ENCODE measurements around the gene SEC62. TPM values are rescaled to one million over a fixed set of nuclear protein-coding genes. Genes with fewer than 3 reads are reported as not detected.

The SEC62 gene
- polyA plus RNA-seq, 1 donor from 2014 or later, result 41.9 TPM

DNA sequence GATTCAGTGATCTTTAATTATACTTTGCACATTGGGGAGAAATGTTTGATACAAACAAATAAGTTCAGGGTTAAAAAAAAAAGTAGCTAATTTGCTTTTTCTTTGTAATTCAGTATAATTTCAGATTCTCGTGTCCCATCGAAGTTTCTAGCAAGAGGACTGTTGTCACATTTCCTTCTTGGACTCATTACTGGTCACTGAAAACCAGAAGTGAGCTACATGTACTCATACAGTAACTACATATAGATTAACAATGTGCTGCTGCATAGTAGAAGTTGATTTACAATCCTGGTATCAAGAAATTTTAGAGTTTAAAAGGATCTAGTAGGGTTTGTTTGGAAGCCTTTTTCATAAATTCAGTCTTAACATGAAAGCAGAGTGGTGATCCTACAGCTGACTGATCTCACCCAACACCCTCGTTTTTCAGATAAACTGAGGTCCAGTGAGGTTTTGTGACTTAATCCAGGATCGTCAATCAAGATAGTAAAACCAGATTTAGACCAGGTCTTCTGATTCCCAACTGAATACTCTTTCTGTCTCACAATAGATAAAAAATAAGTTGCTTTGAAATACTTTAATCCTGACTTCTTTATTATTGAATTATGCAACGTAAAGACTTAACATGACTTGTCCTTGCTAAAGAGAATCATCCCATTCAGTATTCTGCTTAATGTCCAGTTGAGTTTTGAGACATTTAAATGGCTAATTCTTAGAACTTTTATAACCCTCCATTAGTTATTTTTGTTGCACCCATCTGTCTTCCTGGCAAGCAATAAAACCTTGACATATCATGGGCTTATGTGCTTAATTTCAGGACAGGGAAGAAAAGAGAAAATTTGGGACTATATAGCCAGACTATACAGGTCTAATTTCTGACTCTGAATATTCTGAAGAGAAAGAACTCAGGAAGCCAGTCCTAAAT is 2.8 kb downstream of the SEC62 start:
- no peaks in the 10 kb centered on the region for H3K27me3 ChIP-seq (ENCODE audit: insufficient read depth, low read depth, low read length)
- peaks cover 7% of the 10 kb centered on the region for H4K20me1 ChIP-seq (ENCODE audit: insufficient read depth)
- H3K4me3 ChIP-seq (ENCODE audit: low read length), result peak overlapping the region; percentile 88
- no peaks in the 10 kb centered on the region for H3K36me3 ChIP-seq (ENCODE audit: insufficient read depth, low read length)
- no peak overlapping the region for H3K27ac ChIP-seq (ENCODE audit: low read length)
- no peak overlapping the region for H3K9ac ChIP-seq (ENCODE audit: low read length)
- TF ChIP-seq TAF1 (IDR thresholded peaks at IDR 0.05; ENCODE audit: low read depth) (no peak), EP300 (conservative IDR thresholded peaks at IDR 0.05; ENCODE audit: poor library complexity, severe bottlenecking) (no peak), EZH2 (IDR thresholded peaks at IDR 0.05; ENCODE audit: borderline replicate concordance, insufficient read depth, low read length, poor library complexity, severe bottlenecking) (no peak), POLR2AphosphoS5 (IDR thresholded peaks at IDR 0.05) (no peak), MXI1 (conservative IDR thresholded peaks at IDR 0.05; ENCODE audit: poor library complexity, severe bottlenecking) (no peak)
- peaks cover 75% of the 10 kb centered on the region for H3K79me2 ChIP-seq (replicated peaks; ENCODE audit: insufficient read depth, low read length)
- H3K9me3 ChIP-seq (ENCODE audit: low read length), result no peaks in the 10 kb centered on the region
- H3F3A ChIP-seq (ENCODE audit: insufficient read depth, low read length, poor library complexity, severe bottlenecking), result peaks cover 7% of the 10 kb centered on the region
- H2AFZ ChIP-seq (ENCODE audit: low read depth, low read length), result no peak overlapping the region
- no peaks in the 10 kb centered on the region for H3K9me2 ChIP-seq (ENCODE audit: insufficient read depth, low read length)
- peak overlapping the region; percentile 91 for H3K4me2 ChIP-seq (ENCODE audit: low read length)

DNA sequence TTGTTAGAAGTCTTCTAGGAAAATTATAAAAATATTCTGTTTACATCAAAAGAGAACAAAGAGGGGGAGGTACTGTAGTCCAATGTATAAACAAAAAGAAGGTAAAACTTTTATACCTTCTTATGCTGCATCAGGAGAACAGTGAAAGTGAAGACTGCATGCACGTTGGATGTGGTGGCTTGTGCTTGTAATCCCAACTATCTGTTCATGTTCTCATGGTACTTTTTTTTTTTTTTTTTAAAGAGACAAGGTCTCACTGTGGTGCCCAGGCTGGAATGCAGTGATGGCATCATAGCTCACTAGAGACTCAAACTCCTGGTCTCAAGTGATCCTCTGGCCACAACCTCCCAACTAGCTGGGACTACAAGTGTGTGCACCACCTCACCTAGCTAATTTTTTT is 4.2 kb downstream of the SEC62 start:
- H4K20me1 ChIP-seq (ENCODE audit: insufficient read depth), result peaks cover 7% of the 10 kb centered on the region
- no peak overlapping the region for H3K27ac ChIP-seq (ENCODE audit: low read length)
- H3K9me2 ChIP-seq (ENCODE audit: insufficient read depth, low read length), result no peaks in the 10 kb centered on the region
- no peaks in the 10 kb centered on the region for H3K9me3 ChIP-seq (ENCODE audit: low read length)
- no peak overlapping the region for H3K4me2 ChIP-seq (ENCODE audit: low read length)
- no peak for TF ChIP-seq SMC3 (conservative IDR thresholded peaks at IDR 0.05; ENCODE audit: poor library complexity)
- TF ChIP-seq EZH2 (IDR thresholded peaks at IDR 0.05; ENCODE audit: borderline replicate concordance, insufficient read depth, low read length, poor library complexity, severe bottlenecking), result no peak
- TF ChIP-seq MXI1 (conservative IDR thresholded peaks at IDR 0.05; ENCODE audit: poor library complexity, severe bottlenecking), result no peak
- TF ChIP-seq, protein P1, sequence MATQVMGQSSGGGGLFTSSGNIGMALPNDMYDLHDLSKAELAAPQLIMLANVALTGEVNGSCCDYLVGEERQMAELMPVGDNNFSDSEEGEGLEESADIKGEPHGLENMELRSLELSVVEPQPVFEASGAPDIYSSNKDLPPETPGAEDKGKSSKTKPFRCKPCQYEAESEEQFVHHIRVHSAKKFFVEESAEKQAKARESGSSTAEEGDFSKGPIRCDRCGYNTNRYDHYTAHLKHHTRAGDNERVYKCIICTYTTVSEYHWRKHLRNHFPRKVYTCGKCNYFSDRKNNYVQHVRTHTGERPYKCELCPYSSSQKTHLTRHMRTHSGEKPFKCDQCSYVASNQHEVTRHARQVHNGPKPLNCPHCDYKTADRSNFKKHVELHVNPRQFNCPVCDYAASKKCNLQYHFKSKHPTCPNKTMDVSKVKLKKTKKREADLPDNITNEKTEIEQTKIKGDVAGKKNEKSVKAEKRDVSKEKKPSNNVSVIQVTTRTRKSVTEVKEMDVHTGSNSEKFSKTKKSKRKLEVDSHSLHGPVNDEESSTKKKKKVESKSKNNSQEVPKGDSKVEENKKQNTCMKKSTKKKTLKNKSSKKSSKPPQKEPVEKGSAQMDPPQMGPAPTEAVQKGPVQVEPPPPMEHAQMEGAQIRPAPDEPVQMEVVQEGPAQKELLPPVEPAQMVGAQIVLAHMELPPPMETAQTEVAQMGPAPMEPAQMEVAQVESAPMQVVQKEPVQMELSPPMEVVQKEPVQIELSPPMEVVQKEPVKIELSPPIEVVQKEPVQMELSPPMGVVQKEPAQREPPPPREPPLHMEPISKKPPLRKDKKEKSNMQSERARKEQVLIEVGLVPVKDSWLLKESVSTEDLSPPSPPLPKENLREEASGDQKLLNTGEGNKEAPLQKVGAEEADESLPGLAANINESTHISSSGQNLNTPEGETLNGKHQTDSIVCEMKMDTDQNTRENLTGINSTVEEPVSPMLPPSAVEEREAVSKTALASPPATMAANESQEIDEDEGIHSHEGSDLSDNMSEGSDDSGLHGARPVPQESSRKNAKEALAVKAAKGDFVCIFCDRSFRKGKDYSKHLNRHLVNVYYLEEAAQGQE (IDR thresholded peaks at IDR 0.05; ENCODE audit: borderline replicate concordance), result no peak
- TF ChIP-seq TAF1 (IDR thresholded peaks at IDR 0.05; ENCODE audit: low read depth), result no peak
- TF ChIP-seq RAD21 (conservative IDR thresholded peaks at IDR 0.05), result no peak
- TF ChIP-seq CTCF (IDR thresholded peaks at IDR 0.05; ENCODE audit: poor library complexity, severe bottlenecking), result no peak
- no peak for TF ChIP-seq EP300 (conservative IDR thresholded peaks at IDR 0.05; ENCODE audit: poor library complexity, severe bottlenecking)
- no peak for TF ChIP-seq POLR2AphosphoS5 (IDR thresholded peaks at IDR 0.05)
- H3K36me3 ChIP-seq (ENCODE audit: insufficient read depth, low read length), result no peaks in the 10 kb centered on the region
- no peaks in the 10 kb centered on the region for H3K27me3 ChIP-seq (ENCODE audit: insufficient read depth, low read depth, low read length)
- no peak overlapping the region for H2AFZ ChIP-seq (ENCODE audit: low read depth, low read length)
- H3K79me2 ChIP-seq (replicated peaks; ENCODE audit: insufficient read depth, low read length), result peaks cover 85% of the 10 kb centered on the region
- H3K4me3 ChIP-seq (ENCODE audit: low read length), result no peak overlapping the region
- no peak overlapping the region for H3K9ac ChIP-seq (ENCODE audit: low read length)
- H3F3A ChIP-seq (ENCODE audit: insufficient read depth, low read length, poor library complexity, severe bottlenecking), result peaks cover 6% of the 10 kb centered on the region

Measured in neural cell (in vitro differentiated cells).